Measurements from ENCODE around the gene AP3B1.

- TF ChIP-seq, protein P1, sequence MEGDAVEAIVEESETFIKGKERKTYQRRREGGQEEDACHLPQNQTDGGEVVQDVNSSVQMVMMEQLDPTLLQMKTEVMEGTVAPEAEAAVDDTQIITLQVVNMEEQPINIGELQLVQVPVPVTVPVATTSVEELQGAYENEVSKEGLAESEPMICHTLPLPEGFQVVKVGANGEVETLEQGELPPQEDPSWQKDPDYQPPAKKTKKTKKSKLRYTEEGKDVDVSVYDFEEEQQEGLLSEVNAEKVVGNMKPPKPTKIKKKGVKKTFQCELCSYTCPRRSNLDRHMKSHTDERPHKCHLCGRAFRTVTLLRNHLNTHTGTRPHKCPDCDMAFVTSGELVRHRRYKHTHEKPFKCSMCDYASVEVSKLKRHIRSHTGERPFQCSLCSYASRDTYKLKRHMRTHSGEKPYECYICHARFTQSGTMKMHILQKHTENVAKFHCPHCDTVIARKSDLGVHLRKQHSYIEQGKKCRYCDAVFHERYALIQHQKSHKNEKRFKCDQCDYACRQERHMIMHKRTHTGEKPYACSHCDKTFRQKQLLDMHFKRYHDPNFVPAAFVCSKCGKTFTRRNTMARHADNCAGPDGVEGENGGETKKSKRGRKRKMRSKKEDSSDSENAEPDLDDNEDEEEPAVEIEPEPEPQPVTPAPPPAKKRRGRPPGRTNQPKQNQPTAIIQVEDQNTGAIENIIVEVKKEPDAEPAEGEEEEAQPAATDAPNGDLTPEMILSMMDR (IDR thresholded peaks at IDR 0.05) = no peak
- TF ChIP-seq POLR2AphosphoS5 (IDR thresholded peaks at IDR 0.05) (no peak), POLR2A (IDR thresholded peaks at IDR 0.05) (no peak)
These were observed 33.7 kb downstream of the AP3B1 start for GRCh38 chr5:78260771-78261170.

Measured in upper lobe of left lung (tissue), 4 donors.